HCT116 (cell line): Measurements from ENCODE around the gene RAB2B. TPM values are rescaled to one million over a fixed set of nuclear protein-coding genes. Genes with fewer than 3 reads are reported as not detected.

ENCODE experiments used
- CBX3 ChIP-seq: IDR thresholded peaks from 2 replicates; pipeline ENCODE4 v1.6.1; 2012; ENCODE audit warnings: low read depth
- CEBPB ChIP-seq: IDR thresholded peaks from 2 replicates; pipeline ENCODE4 v1.6.1; 2012; ENCODE audit warnings: low read depth
- ELF1 ChIP-seq: IDR thresholded peaks from 2 replicates; pipeline ENCODE4 v1.6.1; 2012; ENCODE audit warnings: low read depth, borderline replicate concordance
- FOSL1 ChIP-seq: IDR thresholded peaks from 2 replicates; pipeline ENCODE4 v1.6.1; 2012; ENCODE audit warnings: low read depth
- JUND ChIP-seq: IDR thresholded peaks from 2 replicates; pipeline ENCODE4 v1.6.1; 2012
- MAX ChIP-seq: IDR thresholded peaks from 2 replicates; pipeline ENCODE4 v1.6.1; 2012
- RAD21 ChIP-seq: IDR thresholded peaks from 2 replicates; pipeline ENCODE4 v1.6.1; 2012; ENCODE audit warnings: low read depth, mild to moderate bottlenecking
- ZBTB33 ChIP-seq: IDR thresholded peaks from 2 replicates; pipeline ENCODE4 v1.6.1; 2011; ENCODE audit warnings: mild to moderate bottlenecking, low read length, moderate library complexity; ENCODE audit not compliant: insufficient replicate concordance; ENCODE audit errors: extremely low read depth
- total RNA-seq: library from RNA; stranded (reverse); gene quantifications from one replicate; pipeline ENCODE4 v1.2.1, GENCODE V29; 2021; ENCODE audit not compliant: unreplicated experiment
- TF ChIP-seq, protein P1 (sequence below): IDR thresholded peaks from 2 replicates; pipeline ENCODE4 v1.6.1; 2012; ENCODE audit warnings: low read depth
- TF ChIP-seq, protein P2 (sequence below), 3 experiments: fragments of 200-600 bp in 1 of 3; sonication (generic) in 1 of 3; IDR thresholded peaks in 2 of 3; conservative IDR thresholded peaks in 1 of 3; 2 replicates each; pipeline ENCODE4 v1.5.1; 2012 to 2017; ENCODE audit warnings: low read depth in 2 of 3, low read length in 2 of 3, antibody characterized with exemption in 1 of 3, borderline replicate concordance in 1 of 3, control low read depth in 1 of 3, mild to moderate bottlenecking in 1 of 3, mixed read lengths in 1 of 3, mixed run types in 1 of 3, moderate library complexity in 1 of 3; ENCODE audit not compliant: insufficient read depth in 1 of 3

The RAB2B gene
- total RNA-seq, 1 experiment from 2014 or later = 24.3 TPM

DNA sequence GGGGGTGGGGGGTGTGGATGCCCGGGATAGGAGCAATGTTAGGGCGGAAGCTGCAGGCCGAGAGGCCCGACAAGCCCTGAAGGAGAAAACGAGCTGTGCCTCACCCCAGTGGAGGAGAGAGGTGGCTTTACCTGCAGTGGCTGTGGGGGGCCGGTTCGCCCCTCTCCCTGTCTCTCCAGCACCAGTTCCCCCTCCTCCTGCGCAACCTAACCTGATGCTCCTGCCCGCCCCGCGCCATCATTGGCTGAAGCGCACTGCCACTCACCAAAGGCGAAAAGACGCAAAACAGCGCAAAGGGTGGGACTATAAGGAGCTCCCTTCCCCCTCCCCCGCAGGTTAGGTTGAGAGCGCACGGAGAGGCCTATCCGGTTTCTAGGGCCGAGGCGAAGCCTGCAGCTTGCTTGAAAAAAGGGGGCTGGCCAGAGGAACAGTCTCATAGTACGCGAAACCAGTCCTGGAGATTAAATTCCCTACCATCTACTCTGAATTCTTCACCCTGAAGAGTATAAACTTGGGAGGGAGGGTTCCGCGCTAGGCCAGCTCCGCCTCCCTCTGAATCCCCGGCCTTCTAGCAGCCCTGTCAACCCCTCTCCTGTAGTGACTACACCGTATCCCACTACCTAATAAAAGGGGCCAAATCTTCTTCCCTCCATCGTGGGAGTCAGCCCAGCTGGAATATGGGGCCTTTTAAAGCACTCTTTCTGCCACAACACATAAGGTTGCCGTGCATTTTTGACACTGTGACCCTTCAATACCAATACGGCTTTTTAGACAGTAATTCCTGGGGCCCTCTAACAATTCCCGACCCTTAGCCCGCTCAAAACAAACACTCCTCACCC, 39.5 kb downstream of the RAB2B start (continued):
- TF ChIP-seq, protein P1, sequence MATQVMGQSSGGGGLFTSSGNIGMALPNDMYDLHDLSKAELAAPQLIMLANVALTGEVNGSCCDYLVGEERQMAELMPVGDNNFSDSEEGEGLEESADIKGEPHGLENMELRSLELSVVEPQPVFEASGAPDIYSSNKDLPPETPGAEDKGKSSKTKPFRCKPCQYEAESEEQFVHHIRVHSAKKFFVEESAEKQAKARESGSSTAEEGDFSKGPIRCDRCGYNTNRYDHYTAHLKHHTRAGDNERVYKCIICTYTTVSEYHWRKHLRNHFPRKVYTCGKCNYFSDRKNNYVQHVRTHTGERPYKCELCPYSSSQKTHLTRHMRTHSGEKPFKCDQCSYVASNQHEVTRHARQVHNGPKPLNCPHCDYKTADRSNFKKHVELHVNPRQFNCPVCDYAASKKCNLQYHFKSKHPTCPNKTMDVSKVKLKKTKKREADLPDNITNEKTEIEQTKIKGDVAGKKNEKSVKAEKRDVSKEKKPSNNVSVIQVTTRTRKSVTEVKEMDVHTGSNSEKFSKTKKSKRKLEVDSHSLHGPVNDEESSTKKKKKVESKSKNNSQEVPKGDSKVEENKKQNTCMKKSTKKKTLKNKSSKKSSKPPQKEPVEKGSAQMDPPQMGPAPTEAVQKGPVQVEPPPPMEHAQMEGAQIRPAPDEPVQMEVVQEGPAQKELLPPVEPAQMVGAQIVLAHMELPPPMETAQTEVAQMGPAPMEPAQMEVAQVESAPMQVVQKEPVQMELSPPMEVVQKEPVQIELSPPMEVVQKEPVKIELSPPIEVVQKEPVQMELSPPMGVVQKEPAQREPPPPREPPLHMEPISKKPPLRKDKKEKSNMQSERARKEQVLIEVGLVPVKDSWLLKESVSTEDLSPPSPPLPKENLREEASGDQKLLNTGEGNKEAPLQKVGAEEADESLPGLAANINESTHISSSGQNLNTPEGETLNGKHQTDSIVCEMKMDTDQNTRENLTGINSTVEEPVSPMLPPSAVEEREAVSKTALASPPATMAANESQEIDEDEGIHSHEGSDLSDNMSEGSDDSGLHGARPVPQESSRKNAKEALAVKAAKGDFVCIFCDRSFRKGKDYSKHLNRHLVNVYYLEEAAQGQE = no peak
- no peak for TF ChIP-seq CEBPB
- TF ChIP-seq, protein P2, sequence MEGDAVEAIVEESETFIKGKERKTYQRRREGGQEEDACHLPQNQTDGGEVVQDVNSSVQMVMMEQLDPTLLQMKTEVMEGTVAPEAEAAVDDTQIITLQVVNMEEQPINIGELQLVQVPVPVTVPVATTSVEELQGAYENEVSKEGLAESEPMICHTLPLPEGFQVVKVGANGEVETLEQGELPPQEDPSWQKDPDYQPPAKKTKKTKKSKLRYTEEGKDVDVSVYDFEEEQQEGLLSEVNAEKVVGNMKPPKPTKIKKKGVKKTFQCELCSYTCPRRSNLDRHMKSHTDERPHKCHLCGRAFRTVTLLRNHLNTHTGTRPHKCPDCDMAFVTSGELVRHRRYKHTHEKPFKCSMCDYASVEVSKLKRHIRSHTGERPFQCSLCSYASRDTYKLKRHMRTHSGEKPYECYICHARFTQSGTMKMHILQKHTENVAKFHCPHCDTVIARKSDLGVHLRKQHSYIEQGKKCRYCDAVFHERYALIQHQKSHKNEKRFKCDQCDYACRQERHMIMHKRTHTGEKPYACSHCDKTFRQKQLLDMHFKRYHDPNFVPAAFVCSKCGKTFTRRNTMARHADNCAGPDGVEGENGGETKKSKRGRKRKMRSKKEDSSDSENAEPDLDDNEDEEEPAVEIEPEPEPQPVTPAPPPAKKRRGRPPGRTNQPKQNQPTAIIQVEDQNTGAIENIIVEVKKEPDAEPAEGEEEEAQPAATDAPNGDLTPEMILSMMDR (IDR thresholded peaks at IDR 0.05 in 2 of 3, conservative IDR thresholded peaks at IDR 0.05 in 1 of 3; ENCODE audit: borderline replicate concordance in 1 of 3, insufficient read depth in 1 of 3, low read depth in 2 of 3, low read length in 2 of 3) = no peak
- TF ChIP-seq FOSL1 = no peak
- no peak for TF ChIP-seq CBX3
- TF ChIP-seq MAX = no peak
- no peak for TF ChIP-seq RAD21
- no peak for TF ChIP-seq ELF1
- TF ChIP-seq JUND = no peak
- no peak for TF ChIP-seq ZBTB33
- TF ChIP-seq, all 23 proteins: peak for 6
